Measurements from ENCODE around the gene HSPA12B. TPM values are rescaled to one million over a fixed set of nuclear protein-coding genes. Genes with fewer than 3 reads are reported as not detected.

Gene HSPA12B
- total RNA-seq, 1 donor from 2014 or later = not detected

GRCh38 chr20:3698591-3699001, 33.9 kb upstream of the HSPA12B start:
- no peaks in the 10 kb centered on the region for H3K4me1 Mint-ChIP-seq (ENCODE audit: unreplicated experiment)
- no peaks in the 10 kb centered on the region for H3K36me3 Mint-ChIP-seq (ENCODE audit: unreplicated experiment)
- H3K27ac Mint-ChIP-seq (ENCODE audit: unreplicated experiment) = no peak overlapping the region
- H3K27me3 Mint-ChIP-seq (ENCODE audit: unreplicated experiment) = no peaks in the 10 kb centered on the region
- H3K9me3 Mint-ChIP-seq (ENCODE audit: unreplicated experiment) = no peaks in the 10 kb centered on the region
- no peak overlapping the region for H3K4me3 Mint-ChIP-seq (ENCODE audit: unreplicated experiment)
- DNase-seq (ENCODE audit: extremely low spot score, unreplicated experiment) = no peak
- TF ChIP-seq CTCF (IDR thresholded peaks at IDR 0.05) = no peak

- no peak for TF ChIP-seq CTCF (IDR thresholded peaks at IDR 0.05)
- H3K27ac Mint-ChIP-seq (ENCODE audit: unreplicated experiment) = no peak overlapping the region
Measured at GRCh38 chr20:3699037-3699436, 33.4 kb upstream of the HSPA12B start.

DNA sequence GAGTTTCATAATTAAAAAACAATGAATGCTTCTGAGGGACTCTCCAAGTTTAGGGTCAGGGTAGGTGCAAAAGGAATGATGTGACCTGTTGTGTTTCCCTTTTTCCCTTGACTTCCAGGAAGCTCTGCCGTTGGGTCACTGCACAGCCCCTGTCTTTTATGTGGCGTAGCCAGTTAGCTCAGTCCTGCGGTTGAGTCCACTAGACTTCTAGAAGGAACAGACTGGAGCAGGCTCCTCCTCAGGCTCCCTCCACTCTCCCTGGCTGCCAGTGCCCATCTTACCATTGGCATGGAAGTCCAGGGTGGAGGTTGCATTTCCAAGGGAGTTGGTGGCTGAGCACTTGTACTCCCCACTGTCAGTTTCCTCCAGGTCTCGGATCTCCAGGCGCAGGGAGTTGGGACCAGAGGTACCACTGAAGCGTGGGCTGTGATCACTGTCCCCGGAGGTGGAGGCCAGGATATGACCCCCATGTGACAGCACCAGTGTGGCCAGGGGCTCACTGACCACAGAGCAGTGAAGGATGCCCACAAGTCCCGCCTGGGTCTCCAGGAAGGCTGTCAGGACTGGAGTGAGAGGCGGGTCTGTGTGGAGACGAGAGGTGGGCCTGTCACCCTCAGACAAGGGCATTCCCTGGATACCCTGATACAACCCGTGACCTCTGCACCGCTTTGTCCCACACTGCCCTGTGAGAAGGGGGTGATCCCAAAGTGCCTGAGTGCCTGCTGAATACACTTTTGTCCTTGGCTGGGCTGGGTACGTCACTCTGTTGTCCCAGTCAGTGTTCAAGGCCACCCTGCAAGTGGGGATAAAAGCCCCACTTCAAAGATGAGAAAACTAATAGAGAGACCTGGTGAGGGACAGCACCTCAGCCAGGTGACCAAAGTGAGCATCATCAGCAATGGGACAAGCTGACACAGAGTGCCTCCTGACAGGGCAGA, 31.2 kb upstream of the HSPA12B start:
- no peak overlapping the region for H3K27ac Mint-ChIP-seq (ENCODE audit: unreplicated experiment)
- no peaks in the 10 kb centered on the region for H3K4me1 Mint-ChIP-seq (ENCODE audit: unreplicated experiment)
- H3K27me3 Mint-ChIP-seq (ENCODE audit: unreplicated experiment) = no peaks in the 10 kb centered on the region
- H3K9me3 Mint-ChIP-seq (ENCODE audit: unreplicated experiment) = no peaks in the 10 kb centered on the region
- no peak for DNase-seq (ENCODE audit: extremely low spot score, unreplicated experiment)
- TF ChIP-seq CTCF (IDR thresholded peaks at IDR 0.05) = no peak
- H3K36me3 Mint-ChIP-seq (ENCODE audit: unreplicated experiment) = no peaks in the 10 kb centered on the region
- H3K4me3 Mint-ChIP-seq (ENCODE audit: unreplicated experiment) = no peak overlapping the region

More at GRCh38 chr20:3699037-3699436, 33.4 kb upstream of the HSPA12B start:
- Mint-ChIP-seq H3K9me3 (ENCODE audit: unreplicated experiment) (no peaks in the 10 kb centered on the region), H3K36me3 (ENCODE audit: unreplicated experiment) (no peaks in the 10 kb centered on the region), H3K4me3 (ENCODE audit: unreplicated experiment) (no peak overlapping the region), H3K4me1 (ENCODE audit: unreplicated experiment) (no peaks in the 10 kb centered on the region), H3K27me3 (ENCODE audit: unreplicated experiment) (no peaks in the 10 kb centered on the region)
- no peak for DNase-seq (ENCODE audit: extremely low spot score, unreplicated experiment)

DNA sequence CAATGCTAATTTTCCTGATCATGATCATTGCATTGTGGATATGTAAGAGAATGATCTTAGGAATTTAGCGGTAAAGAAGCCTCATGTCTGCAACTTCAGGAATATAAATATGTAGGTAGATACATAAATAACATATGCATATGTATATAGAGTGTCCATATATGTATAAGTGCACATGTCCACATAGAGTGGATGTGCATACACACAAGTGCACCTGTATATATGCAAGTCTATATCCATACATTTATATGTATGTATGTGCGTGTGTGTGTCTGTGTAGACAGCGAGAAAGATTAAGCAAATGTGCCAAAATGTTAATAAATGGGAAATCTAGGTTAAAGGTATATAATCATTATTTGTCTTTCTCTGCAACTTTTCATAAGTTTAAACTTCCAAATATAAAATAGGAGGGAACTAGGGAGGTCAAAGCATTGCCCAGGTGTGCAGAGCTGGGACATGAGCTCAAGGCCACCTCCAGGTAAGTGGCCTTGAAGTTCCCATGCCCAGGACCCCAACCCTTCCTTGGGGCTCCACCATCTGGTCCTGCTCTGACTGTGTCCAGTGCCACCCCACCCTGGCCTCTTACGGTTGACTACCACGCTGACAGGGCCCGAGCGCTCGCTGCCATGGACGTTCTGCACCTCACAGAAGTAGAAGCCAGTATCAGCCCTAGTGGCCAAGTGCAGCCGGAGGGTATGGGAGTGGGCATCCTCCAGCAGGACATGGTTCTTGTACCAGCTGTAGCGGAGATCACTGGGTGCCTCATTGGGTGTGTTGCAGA, 29.7 kb upstream of the HSPA12B start:
- H3K4me3 Mint-ChIP-seq (ENCODE audit: unreplicated experiment) = no peak overlapping the region
- no peak overlapping the region for H3K27ac Mint-ChIP-seq (ENCODE audit: unreplicated experiment)
- no peaks in the 10 kb centered on the region for H3K9me3 Mint-ChIP-seq (ENCODE audit: unreplicated experiment)
- H3K36me3 Mint-ChIP-seq (ENCODE audit: unreplicated experiment) = no peaks in the 10 kb centered on the region
- H3K27me3 Mint-ChIP-seq (ENCODE audit: unreplicated experiment) = no peaks in the 10 kb centered on the region
- DNase-seq (ENCODE audit: extremely low spot score, unreplicated experiment) = no peak
- TF ChIP-seq CTCF (IDR thresholded peaks at IDR 0.05) = no peak
- peaks cover 12% of the 10 kb centered on the region for H3K4me1 Mint-ChIP-seq (ENCODE audit: unreplicated experiment)

DNA sequence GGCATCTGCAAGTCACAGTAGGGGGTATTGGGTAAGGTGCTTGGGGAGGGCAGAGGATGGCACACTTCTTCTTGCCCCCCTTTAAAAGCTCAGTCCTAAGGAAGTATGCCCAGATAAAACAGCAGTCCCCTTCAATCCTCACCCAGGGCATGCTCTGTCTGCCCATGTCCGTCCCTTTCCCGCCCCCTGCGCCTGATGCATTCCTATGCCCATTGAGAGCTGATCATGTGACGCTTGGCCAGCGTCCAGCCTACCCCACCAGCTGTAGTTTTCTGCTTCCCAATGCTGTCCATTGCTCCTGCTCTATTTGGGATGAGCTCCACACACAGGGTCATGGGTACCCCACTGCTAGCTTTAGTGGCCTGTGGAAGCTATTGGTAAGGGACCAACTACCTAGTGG, 28.4 kb upstream of the HSPA12B start:
- Mint-ChIP-seq H3K36me3 (ENCODE audit: unreplicated experiment) (no peaks in the 10 kb centered on the region), H3K27me3 (ENCODE audit: unreplicated experiment) (no peaks in the 10 kb centered on the region), H3K27ac (ENCODE audit: unreplicated experiment) (no peak overlapping the region), H3K9me3 (ENCODE audit: unreplicated experiment) (no peaks in the 10 kb centered on the region), H3K4me1 (ENCODE audit: unreplicated experiment) (peaks cover 13% of the 10 kb centered on the region), H3K4me3 (ENCODE audit: unreplicated experiment) (no peak overlapping the region)
- TF ChIP-seq CTCF (IDR thresholded peaks at IDR 0.05) = no peak
- no peak for DNase-seq (ENCODE audit: extremely low spot score, unreplicated experiment)

All from osteocyte (in vitro differentiated cells).